Duodenal mucosa (tissue), 2 donors: ENCODE results near the gene CEACAM3.
"Not testable (repeated sequence)": the region's sequence is repeated elsewhere in the genome, so short reads cannot be mapped to it uniquely, and the experiment has no call there.

ENCODE experiments used
- H3K27ac ChIP-seq: one replicate; pipeline ENCODE4 v1.7.0; 2013; ENCODE audit warnings: low read depth, low read length
- H3K27me3 ChIP-seq, 2 donors: one replicate each; pipeline ENCODE4 v1.7.0; 2013; ENCODE audit warnings: low read length in 2 of 2, control low read depth in 1 of 2; ENCODE audit not compliant: insufficient read depth in 2 of 2, control insufficient read depth in 1 of 2
- H3K36me3 ChIP-seq, 2 donors: one replicate each; pipeline ENCODE4 v1.7.0; 2013; ENCODE audit warnings: low read length in 2 of 2, control low read depth in 1 of 2; ENCODE audit not compliant: insufficient read depth in 2 of 2, control insufficient read depth in 1 of 2
- H3K4me1 ChIP-seq, 2 donors: one replicate each; pipeline ENCODE4 v1.7.0; 2013; ENCODE audit warnings: low read length in 2 of 2, control low read depth in 1 of 2; ENCODE audit not compliant: insufficient read depth in 2 of 2, control insufficient read depth in 1 of 2
- H3K4me3 ChIP-seq, 2 donors: one replicate each; pipeline ENCODE4 v1.7.0; 2013; ENCODE audit warnings: low read length in 2 of 2, low read depth in 1 of 2
- H3K9ac ChIP-seq, 2 donors: one replicate each; pipeline ENCODE4 v1.7.0; 2013; ENCODE audit warnings: low read length in 2 of 2, low read depth in 1 of 2
- H3K9me3 ChIP-seq, 2 donors: one replicate each; pipeline ENCODE4 v1.7.0; 2013; ENCODE audit warnings: low read length in 2 of 2, control low read depth in 1 of 2; ENCODE audit not compliant: control insufficient read depth in 1 of 2

Gene CEACAM3

DNA sequence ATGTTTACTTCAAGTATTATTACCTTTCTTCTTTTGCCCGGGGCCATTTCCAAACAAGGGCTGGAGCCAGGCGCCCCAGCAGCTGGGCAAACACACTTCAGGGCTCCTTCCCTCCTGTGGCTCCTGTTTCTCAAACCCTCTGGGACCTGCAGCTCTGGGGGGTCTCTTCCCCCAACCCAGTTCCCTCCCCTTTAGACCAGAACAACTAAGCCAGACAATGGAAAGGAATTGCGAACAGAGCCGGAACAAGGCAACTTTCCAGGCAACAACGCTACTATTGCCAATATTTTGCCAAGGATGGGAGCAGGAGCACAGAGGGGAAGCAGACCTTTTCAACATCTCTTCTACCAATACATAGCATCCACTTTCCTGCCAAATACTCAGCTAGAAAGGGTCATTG, 7.3 kb upstream of the CEACAM3 start:
- not testable (repeated sequence) for H3K27me3 ChIP-seq, H3K9ac ChIP-seq, H3K9me3 ChIP-seq, H3K4me3 ChIP-seq, H3K27ac ChIP-seq, H3K36me3 ChIP-seq
- H3K4me1 ChIP-seq, result peaks cover 16 to 18% of the 10 kb centered on the region in 2 donors

- H3K4me3 ChIP-seq, result no peak overlapping the region
- H3K9ac ChIP-seq, result no peak overlapping the region
- no peak overlapping the region for H3K27ac ChIP-seq
- H3K9me3 ChIP-seq, result no peaks in the 10 kb centered on the region
- H3K36me3 ChIP-seq, result no peaks in the 10 kb centered on the region
- peaks cover 0 to 12% of the 10 kb centered on the region in 2 donors for H3K27me3 ChIP-seq
- no peaks in the 10 kb centered on the region for H3K4me1 ChIP-seq
Measured at GRCh38 chr19:41792513-41793413, 3.6 kb upstream of the CEACAM3 start.

- no peak overlapping the region for H3K9ac ChIP-seq
- peaks cover 0 to 12% of the 10 kb centered on the region in 2 donors for H3K27me3 ChIP-seq
- H3K4me3 ChIP-seq, result no peak overlapping the region
- no peak overlapping the region for H3K27ac ChIP-seq
- no peaks in the 10 kb centered on the region for H3K4me1 ChIP-seq
- H3K36me3 ChIP-seq, result no peaks in the 10 kb centered on the region
- H3K9me3 ChIP-seq, result no peaks in the 10 kb centered on the region
Measured at GRCh38 chr19:41793414-41793727, 3.0 kb upstream of the CEACAM3 start.

DNA sequence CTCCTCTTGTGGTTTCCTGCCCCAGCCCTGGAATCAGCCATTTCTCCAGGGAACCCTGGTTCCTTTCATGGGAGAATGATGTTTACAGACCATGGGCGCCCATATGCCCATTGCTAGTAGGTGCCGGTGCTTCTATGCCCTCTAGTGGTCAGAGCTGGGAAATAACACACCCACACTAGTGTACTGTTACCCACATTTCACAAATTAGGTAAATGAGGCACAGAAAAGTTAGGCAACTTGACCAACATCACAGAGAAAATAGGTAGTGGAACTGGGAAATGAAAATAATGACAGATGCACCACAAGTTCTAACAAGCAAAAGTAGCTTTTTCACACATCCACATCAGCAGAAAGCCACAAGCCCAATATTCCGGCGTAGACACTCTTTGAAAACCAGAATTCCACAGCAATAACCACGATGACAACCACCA, 1.3 kb upstream of the CEACAM3 start:
- no peak overlapping the region for H3K4me3 ChIP-seq
- peaks cover 0 to 12% of the 10 kb centered on the region in 2 donors for H3K27me3 ChIP-seq
- H3K9me3 ChIP-seq, result no peaks in the 10 kb centered on the region
- H3K9ac ChIP-seq, result no peak overlapping the region
- H3K36me3 ChIP-seq, result no peaks in the 10 kb centered on the region
- no peaks in the 10 kb centered on the region for H3K4me1 ChIP-seq
- no peak overlapping the region for H3K27ac ChIP-seq

DNA sequence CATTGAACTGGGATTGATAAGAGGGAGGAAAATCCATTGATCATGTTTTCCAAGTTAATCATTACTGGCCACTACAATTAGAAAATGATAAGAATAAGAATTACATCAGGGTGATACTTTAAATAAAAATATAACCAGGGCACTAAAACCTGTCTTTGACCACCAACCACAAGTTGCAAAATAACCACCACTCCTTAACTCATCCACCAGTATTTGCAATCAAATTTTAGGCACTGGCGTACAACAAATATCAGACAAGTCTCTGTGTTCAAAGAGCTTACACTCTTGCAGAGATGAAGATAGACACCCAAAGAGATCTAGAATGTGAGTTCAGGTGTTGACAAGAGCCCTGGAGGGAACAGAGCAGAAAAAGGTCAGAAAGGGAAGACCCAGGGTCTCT, 514 bp downstream of the CEACAM3 start:
- Histone ChIP-seq H3K36me3 (no peaks in the 10 kb centered on the region), H3K4me3 (no peak overlapping the region)

GRCh38 chr19:41799444-41800000, 3.1 kb downstream of the CEACAM3 start:
- Histone ChIP-seq H3K4me3 (no peak overlapping the region), H3K9me3 (no peaks in the 10 kb centered on the region), H3K9ac (no peak overlapping the region), H3K4me1 (no peaks in the 10 kb centered on the region), H3K36me3 (no peaks in the 10 kb centered on the region), H3K27me3 (peaks cover 0 to 5% of the 10 kb centered on the region in 2 donors), H3K27ac (no peak overlapping the region)

More for the DNA sequence above, 514 bp downstream of the CEACAM3 start:
- Histone ChIP-seq H3K27me3 (peaks cover 0 to 12% of the 10 kb centered on the region in 2 donors), H3K4me1 (no peaks in the 10 kb centered on the region), H3K9me3 (no peaks in the 10 kb centered on the region), H3K27ac (no peak overlapping the region), H3K9ac (no peak overlapping the region)

- H3K27ac ChIP-seq, result no peak overlapping the region
Measured at GRCh38 chr19:41801031-41801430, 4.6 kb downstream of the CEACAM3 start.

DNA sequence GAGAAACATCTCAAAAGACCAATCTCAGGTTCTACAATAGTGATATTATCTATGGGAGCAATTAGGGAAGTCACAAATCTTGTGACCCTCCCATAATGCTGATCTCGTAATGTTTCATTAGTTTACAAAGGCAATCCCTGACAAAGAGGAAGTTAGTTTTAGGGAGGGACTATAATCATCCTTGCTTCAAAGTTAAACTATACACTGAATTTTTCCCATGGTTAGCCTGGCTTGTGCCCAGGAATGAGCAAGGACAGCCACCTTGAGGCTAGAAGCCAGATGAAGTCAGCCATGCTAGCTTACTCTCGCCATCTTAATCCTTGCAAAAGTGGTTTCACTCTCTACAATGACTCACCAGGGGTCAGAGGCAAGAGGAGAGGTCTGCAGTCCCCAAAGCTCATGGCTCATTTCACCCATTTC, 5.4 kb downstream of the CEACAM3 start:
- Histone ChIP-seq H3K36me3 (no peaks in the 10 kb centered on the region), H3K27ac (no peak overlapping the region), H3K9me3 (no peaks in the 10 kb centered on the region), H3K9ac (no peak overlapping the region), H3K27me3 (no peaks in the 10 kb centered on the region), H3K4me3 (no peak overlapping the region), H3K4me1 (no peaks in the 10 kb centered on the region)

More at GRCh38 chr19:41801031-41801430, 4.6 kb downstream of the CEACAM3 start:
- Histone ChIP-seq H3K4me3 (no peak overlapping the region), H3K27me3 (peaks cover 0 to 4% of the 10 kb centered on the region in 2 donors), H3K36me3 (no peaks in the 10 kb centered on the region), H3K9me3 (no peaks in the 10 kb centered on the region), H3K4me1 (no peaks in the 10 kb centered on the region), H3K9ac (no peak overlapping the region)

GRCh38 chr19:41802770-41803169, 6.4 kb downstream of the CEACAM3 start:
- no peaks in the 10 kb centered on the region for H3K4me1 ChIP-seq
- no peaks in the 10 kb centered on the region for H3K9me3 ChIP-seq
- H3K9ac ChIP-seq, result no peak overlapping the region
- no peak overlapping the region for H3K4me3 ChIP-seq
- H3K36me3 ChIP-seq, result no peaks in the 10 kb centered on the region
- no peak overlapping the region for H3K27ac ChIP-seq
- no peaks in the 10 kb centered on the region for H3K27me3 ChIP-seq

DNA sequence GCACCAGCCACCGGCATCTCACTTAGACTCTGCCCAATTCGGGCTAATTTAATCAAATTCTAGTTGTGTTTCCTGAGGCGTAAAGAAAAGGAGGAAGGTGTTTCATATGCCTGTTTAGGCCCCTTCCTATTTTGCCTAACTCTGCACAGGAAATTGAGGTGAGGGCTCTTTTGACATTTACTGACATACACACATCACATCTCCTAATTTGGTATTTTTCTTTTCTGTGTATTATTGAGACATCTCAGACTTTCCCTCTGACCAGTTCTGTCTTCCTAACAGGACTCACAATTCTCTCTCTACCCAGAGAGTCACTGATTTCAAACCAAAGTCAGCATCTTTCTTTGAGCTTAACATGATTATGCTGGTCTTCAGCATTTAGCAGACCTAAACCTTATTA, 7.9 kb downstream of the CEACAM3 start:
- H3K9ac ChIP-seq, result no peak overlapping the region
- no peak overlapping the region for H3K4me3 ChIP-seq
- H3K27ac ChIP-seq, result no peak overlapping the region
- H3K4me1 ChIP-seq, result no peaks in the 10 kb centered on the region
- no peaks in the 10 kb centered on the region for H3K27me3 ChIP-seq
- H3K36me3 ChIP-seq, result no peaks in the 10 kb centered on the region
- H3K9me3 ChIP-seq, result no peaks in the 10 kb centered on the region
